Stimulated activated CD4-positive, alpha-beta T cell treated with anti-CD3 and anti-CD28 coated beads, Interleukin-15, amount 100 ng/mL, for 48 hours (primary cell): ENCODE data around the gene SIAH1.
"Not testable (repeated sequence)": the region's sequence is repeated elsewhere in the genome, so short reads cannot be mapped to it uniquely, and the experiment has no call there.

Experiments used
- DNase-seq, 2 donors: peaks; one replicate each; pipeline ENCODE4 v3.0.0-alpha.2; 2020; ENCODE audit warnings: low read depth in 2 of 2

Gene SIAH1

GRCh38 chr16:48393485-48394354, 8.5 kb upstream of the SIAH1 start:
- DNase-seq, result peak; percentile 15 to 26

DNA sequence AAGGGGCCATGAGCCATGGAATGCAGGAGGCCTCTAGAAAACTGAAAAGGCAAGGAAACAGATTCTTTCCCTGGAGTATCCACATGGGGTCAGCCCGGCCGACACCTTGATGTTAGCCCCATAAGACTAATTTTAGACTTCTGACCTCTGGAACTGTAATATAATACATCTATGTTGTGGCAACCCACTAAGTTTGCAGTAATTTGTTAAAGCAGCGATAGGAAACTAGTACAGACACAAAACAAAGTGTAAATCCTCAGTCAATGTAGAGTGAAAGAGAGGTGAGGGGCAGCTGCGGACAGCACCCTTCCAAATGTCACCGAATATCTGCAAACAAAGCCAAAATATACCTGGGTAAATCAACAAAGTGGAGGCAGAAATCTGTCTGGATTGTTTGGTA, 7.2 kb upstream of the SIAH1 start:
- DNase-seq, result no peak

GRCh38 chr16:48386559-48387312, 1.5 kb upstream of the SIAH1 start:
- no peak for DNase-seq

- peak; percentile 18 to 23 for DNase-seq
Measured at GRCh38 chr16:48384520-48385252, 527 bp downstream of the SIAH1 start.

DNA sequence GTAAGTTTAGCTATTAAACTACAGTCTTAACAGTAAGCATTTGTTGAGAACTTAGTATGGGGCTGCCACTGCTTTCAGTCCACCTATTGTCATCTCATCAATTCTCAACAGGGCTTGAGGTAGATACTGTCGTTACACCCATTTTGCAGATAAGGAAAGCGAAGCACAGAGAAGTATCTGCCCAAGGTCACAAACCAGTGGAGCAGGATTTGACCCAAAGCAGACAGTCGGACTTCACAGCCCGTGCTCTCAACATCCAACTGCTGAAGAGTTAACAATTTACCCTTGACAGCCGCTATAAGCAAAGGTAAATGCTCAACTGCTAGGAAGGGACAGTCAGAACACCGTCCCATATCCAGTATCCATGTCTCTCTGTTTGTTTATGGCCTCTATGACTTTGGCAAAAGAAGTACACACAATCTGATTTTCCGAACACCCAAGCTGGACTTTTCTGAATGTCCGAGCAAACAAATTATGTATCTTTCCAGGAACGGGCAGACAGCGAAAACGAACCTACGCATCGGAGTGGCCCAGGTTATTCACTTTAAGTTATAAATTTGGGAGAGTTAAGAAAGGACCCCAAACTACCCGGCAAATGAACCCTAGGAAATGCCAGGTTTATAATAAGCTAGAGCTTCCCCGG, 1.2 kb downstream of the SIAH1 start:
- no peak for DNase-seq

- DNase-seq, result no peak
Measured at GRCh38 chr16:48383009-48383876, 2.0 kb downstream of the SIAH1 start.

DNA sequence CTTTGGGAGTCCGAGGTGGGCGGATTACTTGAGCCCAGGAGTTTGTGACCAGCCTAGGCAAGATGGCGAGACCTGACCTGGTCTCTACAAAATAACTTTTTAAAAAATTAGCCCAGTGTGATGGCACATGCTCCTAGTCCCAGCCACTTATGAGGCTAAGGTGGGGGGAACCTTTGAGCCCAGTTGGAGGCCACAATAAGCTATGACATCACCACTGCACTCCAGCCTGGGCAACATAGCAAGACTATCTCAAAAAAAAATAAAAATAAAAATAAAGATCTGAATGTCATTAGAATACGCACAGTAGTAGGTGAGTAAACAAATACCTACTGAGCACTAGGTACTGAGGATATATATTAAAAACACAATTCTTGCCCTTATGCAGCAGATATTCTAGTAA, 3.1 kb downstream of the SIAH1 start:
- no peak for DNase-seq

GRCh38 chr16:48381201-48381600, 4.0 kb downstream of the SIAH1 start:
- no peak for DNase-seq

GRCh38 chr16:48378836-48379235, 6.4 kb downstream of the SIAH1 start:
- no peak for DNase-seq

GRCh38 chr16:48378276-48378675, 6.9 kb downstream of the SIAH1 start:
- DNase-seq, result no peak

- DNase-seq, result not testable (repeated sequence)
Measured at GRCh38 chr16:48377301-48377700, 7.9 kb downstream of the SIAH1 start.

DNA sequence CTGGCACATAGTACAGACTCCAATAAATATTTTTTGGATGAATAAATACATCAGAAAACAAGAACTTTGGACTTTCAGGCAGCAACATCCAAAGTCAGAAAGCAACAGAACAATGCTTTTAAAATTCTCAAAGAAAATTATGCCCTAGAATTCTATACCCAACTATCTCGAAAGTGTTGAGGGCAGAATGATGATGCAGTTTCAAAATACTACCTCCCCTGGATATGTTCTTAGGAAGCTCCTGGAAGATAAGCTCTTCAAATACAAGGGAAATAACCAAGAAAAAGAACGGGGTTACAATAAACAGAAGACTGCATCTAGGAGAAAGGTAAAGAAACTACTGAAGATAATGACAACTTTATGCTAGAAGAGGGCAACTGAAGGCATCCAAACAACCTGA, 11.0 kb downstream of the SIAH1 start:
- no peak for DNase-seq

- DNase-seq, result no peak
Measured at GRCh38 chr16:48373258-48374029, 11.8 kb downstream of the SIAH1 start.

DNA sequence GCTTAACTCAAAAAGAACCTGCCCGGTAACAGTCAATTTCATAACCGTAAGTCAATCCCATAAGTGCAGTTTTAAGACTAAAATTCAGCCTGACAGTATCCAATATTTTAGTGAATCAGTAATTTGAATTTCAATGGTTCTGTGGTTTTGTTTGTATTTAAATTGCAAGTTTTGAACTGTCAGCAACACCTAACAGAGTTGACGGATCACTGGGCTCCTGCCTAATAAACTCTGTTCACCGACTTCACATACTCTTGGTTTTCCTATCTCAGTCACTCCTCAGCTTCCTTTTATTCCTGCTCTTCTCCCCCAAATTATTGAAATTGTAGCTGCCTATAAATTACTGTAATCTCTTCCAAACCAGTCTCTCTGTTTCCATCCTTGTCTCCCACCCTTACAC, 12.5 kb downstream of the SIAH1 start:
- DNase-seq, result no peak

GRCh38 chr16:48371393-48371780, 13.8 kb downstream of the SIAH1 start:
- DNase-seq, result no peak

- DNase-seq, result not testable (repeated sequence)
Measured at GRCh38 chr16:48370668-48371392, 14.4 kb downstream of the SIAH1 start.

DNA sequence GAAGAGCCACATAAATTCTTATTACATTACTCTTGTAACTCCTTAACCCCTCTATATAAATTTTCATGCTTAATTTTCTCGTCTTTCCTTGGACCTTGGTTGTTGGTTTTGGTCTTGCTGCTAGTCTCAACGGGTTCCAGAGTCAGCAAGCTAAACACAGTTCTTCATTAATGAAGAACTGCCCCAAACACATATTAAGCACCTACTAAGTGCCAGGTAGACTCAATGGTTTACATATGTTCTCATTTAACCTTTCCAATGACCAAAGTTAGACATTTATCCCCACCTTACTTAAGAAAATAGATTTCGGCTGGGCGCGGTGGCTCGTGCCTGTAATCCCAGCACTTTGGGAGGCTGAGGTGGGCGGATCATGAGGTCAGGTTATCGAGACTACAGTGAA, 15.0 kb downstream of the SIAH1 start:
- no peak for DNase-seq

GRCh38 chr16:48369765-48370164, 15.4 kb downstream of the SIAH1 start:
- DNase-seq, result no peak

DNA sequence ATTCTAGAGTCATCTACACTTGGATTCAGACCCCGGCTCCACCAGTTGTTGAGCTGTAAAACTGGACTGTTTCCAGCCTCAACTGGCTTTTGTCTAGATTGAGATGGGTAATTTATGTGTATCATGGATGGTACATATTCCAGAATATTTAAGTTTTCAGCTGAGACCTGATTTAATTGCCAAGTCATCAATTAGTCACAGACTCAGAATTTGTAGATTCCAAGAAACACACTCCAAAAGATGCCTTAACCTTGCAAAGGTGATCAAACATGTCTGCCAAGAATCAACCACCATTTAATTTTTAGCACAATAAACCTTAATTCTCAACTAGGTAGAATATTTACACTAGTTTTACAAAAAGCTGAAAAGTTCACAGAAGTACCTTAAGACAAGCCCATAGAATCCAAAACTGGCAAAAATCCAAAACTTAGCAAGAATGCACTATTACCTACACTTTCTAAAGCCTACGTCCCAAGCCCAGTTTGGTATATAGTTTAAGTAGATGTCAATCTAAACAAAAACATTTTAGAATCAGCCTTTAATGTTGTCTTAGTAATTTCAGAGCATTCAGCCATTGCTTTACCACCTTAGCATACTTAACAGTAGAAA, 17.7 kb downstream of the SIAH1 start:
- no peak for DNase-seq
